ENCODE data around the gene CMTR2. TPM values are rescaled to one million over a fixed set of nuclear protein-coding genes. Genes with fewer than 3 reads are reported as not detected.
A peak's percentile ranks its signal among the peaks of the same experiment; 100 is the strongest.

CMTR2 gene
- total and polyA plus RNA-seq, 2 experiments from 2014 or later, result 6.0 to 19.0 TPM

DNA sequence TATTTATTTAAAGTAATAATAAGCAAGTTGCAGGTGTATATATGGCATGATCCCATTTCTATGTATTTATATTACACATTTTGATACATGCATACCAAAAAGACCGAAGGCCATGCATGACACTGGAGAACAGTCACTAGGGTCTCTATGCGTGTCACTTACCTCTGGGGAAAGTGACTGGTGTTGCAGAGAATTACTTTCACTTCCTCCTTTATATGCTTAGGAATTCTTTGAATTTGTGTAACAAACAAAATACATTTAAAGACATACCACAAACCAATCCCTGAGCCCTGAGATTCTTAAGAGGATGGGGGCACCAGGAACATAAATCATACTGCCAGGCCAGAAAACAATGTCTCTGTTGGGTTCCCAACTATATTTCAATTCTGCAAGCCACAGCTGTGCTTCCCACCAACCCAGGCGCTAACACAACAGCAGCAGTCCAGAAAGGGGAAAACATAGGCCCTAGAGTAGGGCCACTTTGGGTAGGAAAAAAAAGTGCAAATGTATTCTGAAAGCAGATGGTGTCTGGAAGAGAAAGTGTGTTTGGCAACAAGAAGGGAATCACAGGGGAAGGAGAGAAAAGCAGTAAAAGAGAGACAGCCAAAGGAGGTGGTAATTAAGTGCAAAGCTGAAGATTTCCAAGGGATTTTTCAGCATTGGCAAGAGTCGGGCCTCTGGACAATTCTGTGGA is 34.2 kb downstream of the CMTR2 start (continued):
- TF ChIP-seq, protein P1, sequence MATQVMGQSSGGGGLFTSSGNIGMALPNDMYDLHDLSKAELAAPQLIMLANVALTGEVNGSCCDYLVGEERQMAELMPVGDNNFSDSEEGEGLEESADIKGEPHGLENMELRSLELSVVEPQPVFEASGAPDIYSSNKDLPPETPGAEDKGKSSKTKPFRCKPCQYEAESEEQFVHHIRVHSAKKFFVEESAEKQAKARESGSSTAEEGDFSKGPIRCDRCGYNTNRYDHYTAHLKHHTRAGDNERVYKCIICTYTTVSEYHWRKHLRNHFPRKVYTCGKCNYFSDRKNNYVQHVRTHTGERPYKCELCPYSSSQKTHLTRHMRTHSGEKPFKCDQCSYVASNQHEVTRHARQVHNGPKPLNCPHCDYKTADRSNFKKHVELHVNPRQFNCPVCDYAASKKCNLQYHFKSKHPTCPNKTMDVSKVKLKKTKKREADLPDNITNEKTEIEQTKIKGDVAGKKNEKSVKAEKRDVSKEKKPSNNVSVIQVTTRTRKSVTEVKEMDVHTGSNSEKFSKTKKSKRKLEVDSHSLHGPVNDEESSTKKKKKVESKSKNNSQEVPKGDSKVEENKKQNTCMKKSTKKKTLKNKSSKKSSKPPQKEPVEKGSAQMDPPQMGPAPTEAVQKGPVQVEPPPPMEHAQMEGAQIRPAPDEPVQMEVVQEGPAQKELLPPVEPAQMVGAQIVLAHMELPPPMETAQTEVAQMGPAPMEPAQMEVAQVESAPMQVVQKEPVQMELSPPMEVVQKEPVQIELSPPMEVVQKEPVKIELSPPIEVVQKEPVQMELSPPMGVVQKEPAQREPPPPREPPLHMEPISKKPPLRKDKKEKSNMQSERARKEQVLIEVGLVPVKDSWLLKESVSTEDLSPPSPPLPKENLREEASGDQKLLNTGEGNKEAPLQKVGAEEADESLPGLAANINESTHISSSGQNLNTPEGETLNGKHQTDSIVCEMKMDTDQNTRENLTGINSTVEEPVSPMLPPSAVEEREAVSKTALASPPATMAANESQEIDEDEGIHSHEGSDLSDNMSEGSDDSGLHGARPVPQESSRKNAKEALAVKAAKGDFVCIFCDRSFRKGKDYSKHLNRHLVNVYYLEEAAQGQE (IDR thresholded peaks at IDR 0.05; ENCODE audit: unreplicated experiment), result no peak
- TF ChIP-seq ZNF331 (CRISPR knock-in tag; IDR thresholded peaks at IDR 0.05; ENCODE audit: low read depth), result no peak
- no peak for TF ChIP-seq STAT1 (IDR thresholded peaks at IDR 0.05; ENCODE audit: unreplicated experiment)
- TF ChIP-seq EZH2 (IDR thresholded peaks at IDR 0.05; ENCODE audit: low read depth, unreplicated experiment), result no peak

DNA sequence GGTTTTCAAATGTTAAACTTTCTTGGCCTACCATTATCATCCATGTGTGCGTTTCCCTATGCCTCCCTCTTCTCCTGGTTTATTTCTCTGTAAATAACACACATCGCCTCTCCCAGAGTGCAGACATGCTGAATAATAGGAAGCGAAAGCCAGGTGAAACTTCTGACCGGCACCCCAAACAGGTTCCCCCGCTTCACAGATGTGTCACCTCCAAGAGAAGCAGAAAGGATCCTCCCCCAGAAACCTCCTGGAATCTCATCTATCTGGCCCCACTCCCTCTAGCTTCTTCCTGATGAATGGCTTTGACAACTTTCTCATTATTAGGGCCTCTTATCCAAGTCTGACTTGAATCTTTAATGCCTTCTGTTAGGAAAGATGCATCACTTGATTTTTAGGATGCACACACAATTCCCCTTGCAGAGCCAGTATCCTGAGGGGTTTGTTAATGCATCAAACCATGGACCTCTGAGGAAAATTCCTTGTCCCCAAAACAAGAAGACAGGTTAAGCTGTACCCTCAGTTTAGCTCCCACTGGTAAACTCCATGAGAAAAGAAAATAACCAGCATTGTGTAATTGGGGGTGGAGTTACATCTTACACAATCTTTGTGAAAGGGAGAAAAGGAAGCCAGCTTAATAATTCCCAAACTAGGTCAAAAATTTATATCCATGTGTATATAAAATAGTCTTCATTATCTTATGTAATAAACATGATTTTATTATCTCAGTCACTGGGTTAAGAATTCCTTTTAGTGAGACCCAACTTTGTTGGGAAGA is 38.6 kb downstream of the CMTR2 start:
- Histone ChIP-seq H2AFZ (no peak overlapping the region), H4K20me1 (replicated peaks; ENCODE audit: insufficient read depth) (no peaks in the 10 kb centered on the region), H3K27ac (ENCODE audit: low read depth) (no peak overlapping the region), H3K4me3 (no peak overlapping the region), H3K36me3 (ENCODE audit: insufficient read depth) (no peaks in the 10 kb centered on the region), H3F3A (replicated peaks; ENCODE audit: low read depth) (no peaks in the 10 kb centered on the region), H3K4me2 (no peak overlapping the region), H3K27me3 (ENCODE audit: insufficient read depth) (no peaks in the 10 kb centered on the region), H3K4me1 (ENCODE audit: insufficient read depth) (peaks cover 32% of the 10 kb centered on the region), H3K9me2 (ENCODE audit: insufficient read depth) (peaks cover 16% of the 10 kb centered on the region), H3K79me2 (replicated peaks; ENCODE audit: insufficient read depth) (no peaks in the 10 kb centered on the region)
- ATAC-seq, result no peak
- H3K27ac Mint-ChIP-seq, result no peak overlapping the region
- peak; percentile 44 for DNase-seq (ENCODE audit: low spot score)
- H3K36me3 Mint-ChIP-seq (ENCODE audit: low read depth), result no peaks in the 10 kb centered on the region
- H3K4me3 Mint-ChIP-seq, result no peak overlapping the region
- no peaks in the 10 kb centered on the region for H3K9me3 Mint-ChIP-seq
- no peaks in the 10 kb centered on the region for H3K27me3 Mint-ChIP-seq (ENCODE audit: insufficient read depth, low read depth, poor library complexity)
- peaks cover 28% of the 10 kb centered on the region for H3K4me1 Mint-ChIP-seq
- TF ChIP-seq, protein P2, sequence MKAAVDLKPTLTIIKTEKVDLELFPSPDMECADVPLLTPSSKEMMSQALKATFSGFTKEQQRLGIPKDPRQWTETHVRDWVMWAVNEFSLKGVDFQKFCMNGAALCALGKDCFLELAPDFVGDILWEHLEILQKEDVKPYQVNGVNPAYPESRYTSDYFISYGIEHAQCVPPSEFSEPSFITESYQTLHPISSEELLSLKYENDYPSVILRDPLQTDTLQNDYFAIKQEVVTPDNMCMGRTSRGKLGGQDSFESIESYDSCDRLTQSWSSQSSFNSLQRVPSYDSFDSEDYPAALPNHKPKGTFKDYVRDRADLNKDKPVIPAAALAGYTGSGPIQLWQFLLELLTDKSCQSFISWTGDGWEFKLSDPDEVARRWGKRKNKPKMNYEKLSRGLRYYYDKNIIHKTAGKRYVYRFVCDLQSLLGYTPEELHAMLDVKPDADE (IDR thresholded peaks at IDR 0.05), result no peak
- TF ChIP-seq EZH2phosphoT487 (IDR thresholded peaks at IDR 0.05; ENCODE audit: unreplicated experiment) (no peak), EZH2 (IDR thresholded peaks at IDR 0.05; ENCODE audit: low read depth, unreplicated experiment) (no peak), POLR2AphosphoS5 (IDR thresholded peaks at IDR 0.05; ENCODE audit: low read depth) (no peak), JUNB (IDR thresholded peaks at IDR 0.05; ENCODE audit: unreplicated experiment) (no peak)
- TF ChIP-seq, protein P1 (IDR thresholded peaks at IDR 0.05; ENCODE audit: unreplicated experiment), result no peak
